Vagina (tissue), 2 donors: ENCODE measurements around the gene SIK2.

Source experiments
- CTCF ChIP-seq, 3 experiments: fragments of 450-650 bp in 2 of 3; fragments of 200-600 bp in 1 of 3; sonication (generic) in 1 of 3; IDR thresholded peaks; one replicate each; pipeline ENCODE4 v1.5.1; 2017 to 2019; ENCODE audit warnings: antibody characterized with exemption in 3 of 3, mild to moderate bottlenecking in 2 of 3, moderate library complexity in 2 of 3
- POLR2AphosphoS5 ChIP-seq, 2 donors: sonication (generic); formaldehyde crosslinking; IDR thresholded peaks; one replicate each; pipeline ENCODE4 v1.9.0; 2017; ENCODE audit warnings: antibody characterized with exemption in 2 of 2, mild to moderate bottlenecking in 2 of 2, low read depth in 1 of 2; ENCODE audit not compliant: insufficient read depth in 1 of 2

GRCh38 chr11:111644922-111645321 lies 42.7 kb downstream of the SIK2 start:
- TF ChIP-seq CTCF (IDR thresholded peaks at IDR 0.05) = no peak
- no peak for TF ChIP-seq POLR2AphosphoS5 (IDR thresholded peaks at IDR 0.05; ENCODE audit: insufficient read depth in 1 of 2, low read depth in 1 of 2)
